GM21723 (cell line): ENCODE measurements around the gene PROSER2.
A peak's percentile ranks its signal among the peaks of the same experiment; 100 is the strongest.
"Not testable (repeated sequence)": the region's sequence is repeated elsewhere in the genome, so short reads cannot be mapped to it uniquely, and the experiment has no call there.

Experiments used
- ATAC-seq: cut with Tn5 transposase; IDR thresholded peaks from one replicate; pipeline ENCODE4 v1.9.1; 2021; ENCODE audit warnings: mild to moderate bottlenecking, moderate library complexity; ENCODE audit not compliant: unreplicated experiment

PROSER2 gene

DNA sequence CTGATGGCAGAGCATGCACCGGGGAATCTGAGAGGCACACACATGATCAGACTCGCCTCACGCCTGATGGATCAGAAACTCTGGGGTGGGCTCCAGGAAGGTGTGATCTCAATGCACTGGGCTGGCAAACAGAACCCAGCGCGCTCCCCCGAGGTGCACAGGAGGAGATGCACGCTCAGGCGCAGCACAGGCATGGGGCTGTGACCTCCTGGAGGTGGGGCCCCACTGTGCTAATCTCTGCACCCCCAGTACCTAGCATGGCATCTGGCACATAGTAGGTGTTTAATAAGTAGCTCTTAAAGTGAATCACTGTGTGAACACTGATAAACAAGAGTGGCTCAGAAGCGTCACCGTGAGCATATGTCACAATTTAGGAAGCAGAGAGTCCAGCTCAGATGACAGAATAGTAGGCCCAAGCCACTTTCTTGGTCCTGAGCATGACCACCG, 57.9 kb downstream of the PROSER2 start:
- ATAC-seq: no peak

DNA sequence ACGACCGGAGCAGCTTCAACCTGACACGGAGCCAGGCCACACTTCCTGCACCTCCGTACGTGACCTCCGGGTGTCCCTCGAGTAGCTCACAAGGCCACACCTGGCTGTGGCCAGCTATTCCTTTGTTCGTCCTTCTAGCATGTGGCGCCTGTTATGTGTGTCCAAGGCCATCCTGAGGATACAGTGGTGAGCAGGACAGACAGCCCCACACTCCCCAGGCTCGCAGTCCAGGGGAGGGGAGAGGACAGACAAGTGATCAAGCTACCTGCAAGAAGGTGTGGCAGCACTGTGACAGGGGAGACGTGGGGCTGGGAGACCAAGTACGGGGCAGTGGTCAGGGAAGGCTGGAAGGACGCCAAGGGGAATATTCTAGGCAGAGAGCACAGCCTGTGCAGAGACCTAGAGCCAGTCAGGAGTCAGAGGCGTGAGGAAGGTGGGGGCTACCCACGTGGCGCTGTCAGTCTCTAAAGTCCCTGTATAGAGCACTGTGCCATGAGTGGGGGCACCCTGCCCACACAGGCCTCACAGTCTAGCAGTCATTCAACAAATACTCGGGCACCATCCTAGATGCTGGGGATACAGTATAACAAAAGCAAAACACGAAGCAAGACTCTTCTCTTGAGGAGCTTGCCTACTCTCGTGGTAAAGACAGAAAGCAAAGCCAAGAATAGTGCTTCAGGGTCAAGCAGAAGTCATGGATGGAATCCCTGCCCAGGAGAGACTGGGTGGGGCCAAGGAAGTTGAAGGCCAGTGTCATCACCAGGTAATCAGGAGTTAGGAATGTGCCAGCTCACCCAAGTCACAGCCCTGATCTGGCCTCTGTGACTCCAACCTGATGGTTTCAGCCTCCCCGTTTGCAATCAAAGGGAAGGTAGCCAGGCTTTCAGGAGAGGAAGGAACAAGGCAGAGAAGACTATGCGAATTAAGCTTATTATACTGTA, 58.6 kb downstream of the PROSER2 start:
- ATAC-seq: no peak

DNA sequence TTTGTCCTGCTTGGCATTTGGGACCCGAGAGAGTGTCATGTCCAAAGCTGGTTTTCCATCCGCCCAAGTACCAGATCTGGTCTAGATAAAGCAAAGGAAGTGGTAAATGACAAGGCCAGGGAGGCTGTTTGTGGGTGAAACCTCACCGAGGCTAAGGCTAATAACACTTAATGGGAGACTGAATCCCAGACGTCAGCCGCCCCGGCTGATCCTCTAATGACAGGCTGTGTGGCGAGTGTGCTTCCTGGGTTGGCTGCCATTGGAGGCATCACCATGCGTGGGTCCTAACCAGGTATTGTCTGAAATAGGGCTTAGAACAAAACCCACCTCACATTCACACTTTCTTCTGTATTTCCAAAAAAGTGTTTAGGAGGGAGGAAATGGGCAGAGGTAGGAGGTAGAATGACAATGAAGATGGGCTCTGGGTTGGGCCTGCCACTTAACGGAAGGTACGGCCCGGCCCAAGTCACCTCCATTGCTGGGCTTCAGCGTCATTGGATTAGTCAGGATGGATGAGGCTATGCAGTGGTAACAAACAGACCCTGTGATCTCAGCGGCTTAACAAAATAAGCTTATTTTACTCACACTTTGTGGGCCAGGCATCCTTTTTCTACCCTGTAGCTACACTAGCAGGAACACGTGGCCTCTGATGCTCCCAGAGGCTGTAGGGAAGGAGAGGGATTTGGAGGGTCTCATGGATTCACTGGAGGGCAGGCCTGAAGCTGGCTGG, 59.7 kb downstream of the PROSER2 start:
- no peak for ATAC-seq

DNA sequence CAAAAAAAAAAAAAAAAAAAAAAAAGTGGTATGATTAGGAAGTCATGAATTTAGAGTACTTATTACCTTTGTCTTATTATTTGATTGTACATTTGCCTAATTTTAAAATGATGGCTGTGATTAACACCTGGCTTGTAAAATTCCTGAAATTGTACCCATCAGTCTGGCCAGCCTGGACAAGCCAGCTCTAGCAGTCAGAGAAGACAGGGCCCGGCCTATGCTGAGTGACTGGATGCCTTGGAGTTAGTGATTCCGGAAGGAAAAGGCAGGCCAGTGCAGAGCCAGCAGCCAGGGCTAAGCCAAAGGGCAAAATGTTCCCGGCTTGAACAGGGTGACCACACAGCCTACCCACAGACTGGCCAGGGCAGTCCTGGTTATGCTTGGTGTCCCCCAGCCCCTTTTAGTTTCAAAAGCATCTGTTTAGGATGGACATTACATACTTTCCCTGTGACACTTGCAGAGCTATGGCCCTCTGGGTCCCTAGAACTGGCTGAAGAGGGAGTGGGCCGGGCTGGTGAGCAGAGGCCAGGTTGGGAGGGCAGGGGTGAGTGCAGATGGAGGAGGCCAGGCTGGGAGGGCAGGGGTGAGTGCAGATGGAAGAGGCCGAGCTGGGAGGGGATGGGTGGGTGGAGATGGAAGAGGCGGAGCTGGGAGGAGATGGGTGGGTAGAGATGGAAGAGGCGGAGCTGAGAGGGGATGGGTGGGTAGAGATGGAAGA, 61.7 kb downstream of the PROSER2 start:
- ATAC-seq: no peak

DNA sequence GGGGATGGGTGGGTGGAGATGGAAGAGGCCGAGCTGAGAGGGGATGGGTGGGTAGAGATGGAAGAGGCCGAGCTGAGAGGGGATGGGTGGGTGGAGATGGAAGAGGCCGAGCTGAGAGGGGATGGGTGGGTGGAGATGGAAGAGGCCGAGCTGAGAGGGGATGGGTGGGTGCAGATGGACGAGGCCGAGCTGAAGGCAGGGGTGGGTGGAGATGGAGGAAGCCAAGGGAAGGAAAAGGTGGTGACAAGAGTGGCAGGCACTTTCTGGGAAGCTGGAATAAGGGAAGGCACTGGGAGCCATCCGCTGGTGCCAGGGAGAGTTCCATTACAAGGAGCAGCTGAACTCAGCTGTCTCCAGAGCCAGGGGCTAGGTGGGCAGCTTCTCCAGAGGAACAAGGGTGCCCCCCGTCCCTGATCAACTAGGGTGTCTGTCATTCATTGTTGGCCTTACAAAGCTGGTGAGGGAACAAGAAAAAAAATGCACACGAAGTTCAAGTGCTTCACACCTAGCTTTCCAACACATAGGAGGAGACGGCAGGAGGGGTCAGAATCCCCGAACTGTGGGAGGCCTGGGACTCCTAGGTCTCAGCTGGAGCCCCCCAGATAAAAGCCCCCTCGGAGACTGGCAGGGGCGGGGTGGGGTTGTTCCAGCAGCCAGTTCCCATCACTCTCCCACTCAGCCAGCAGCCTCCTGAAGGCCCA, 62.4 kb downstream of the PROSER2 start:
- no peak for ATAC-seq

DNA sequence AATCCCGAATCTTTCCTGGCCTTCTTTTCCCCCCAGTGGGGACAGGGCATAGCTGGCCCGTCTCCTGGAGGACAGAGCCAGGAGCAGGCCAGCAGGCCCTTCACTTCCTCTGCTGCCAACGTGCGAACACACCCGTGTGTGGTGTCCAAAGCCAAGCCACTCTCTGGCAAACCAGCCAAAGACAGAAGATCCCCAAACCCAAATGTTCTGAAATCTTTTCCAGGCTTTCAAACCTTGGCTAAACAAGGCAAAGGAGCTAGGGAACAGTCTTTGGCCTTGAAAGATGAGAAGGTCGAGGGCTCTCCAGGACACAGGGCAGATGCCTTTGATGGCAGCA, 63.0 kb downstream of the PROSER2 start:
- ATAC-seq: no peak

DNA sequence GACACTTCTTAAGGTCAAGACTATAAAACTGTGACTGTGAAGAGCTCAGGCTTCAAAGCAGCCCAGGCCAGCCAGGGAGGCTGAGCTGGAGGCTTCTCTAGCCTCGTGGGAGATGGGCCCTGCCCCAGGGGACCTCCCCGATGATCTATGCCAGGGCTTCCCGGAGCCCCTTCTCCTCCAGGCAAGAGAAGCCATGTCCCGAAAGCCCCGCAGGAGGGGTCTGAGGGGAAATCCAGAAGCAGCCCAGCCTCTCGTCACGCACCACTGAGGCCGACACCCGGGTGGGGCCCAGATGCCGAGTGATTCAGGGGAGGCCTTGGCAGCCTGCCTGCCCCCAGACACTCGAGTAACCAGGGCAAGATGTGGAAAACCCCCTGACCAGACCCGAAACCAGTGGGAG, 63.7 kb downstream of the PROSER2 start:
- peak; percentile 72 for ATAC-seq

DNA sequence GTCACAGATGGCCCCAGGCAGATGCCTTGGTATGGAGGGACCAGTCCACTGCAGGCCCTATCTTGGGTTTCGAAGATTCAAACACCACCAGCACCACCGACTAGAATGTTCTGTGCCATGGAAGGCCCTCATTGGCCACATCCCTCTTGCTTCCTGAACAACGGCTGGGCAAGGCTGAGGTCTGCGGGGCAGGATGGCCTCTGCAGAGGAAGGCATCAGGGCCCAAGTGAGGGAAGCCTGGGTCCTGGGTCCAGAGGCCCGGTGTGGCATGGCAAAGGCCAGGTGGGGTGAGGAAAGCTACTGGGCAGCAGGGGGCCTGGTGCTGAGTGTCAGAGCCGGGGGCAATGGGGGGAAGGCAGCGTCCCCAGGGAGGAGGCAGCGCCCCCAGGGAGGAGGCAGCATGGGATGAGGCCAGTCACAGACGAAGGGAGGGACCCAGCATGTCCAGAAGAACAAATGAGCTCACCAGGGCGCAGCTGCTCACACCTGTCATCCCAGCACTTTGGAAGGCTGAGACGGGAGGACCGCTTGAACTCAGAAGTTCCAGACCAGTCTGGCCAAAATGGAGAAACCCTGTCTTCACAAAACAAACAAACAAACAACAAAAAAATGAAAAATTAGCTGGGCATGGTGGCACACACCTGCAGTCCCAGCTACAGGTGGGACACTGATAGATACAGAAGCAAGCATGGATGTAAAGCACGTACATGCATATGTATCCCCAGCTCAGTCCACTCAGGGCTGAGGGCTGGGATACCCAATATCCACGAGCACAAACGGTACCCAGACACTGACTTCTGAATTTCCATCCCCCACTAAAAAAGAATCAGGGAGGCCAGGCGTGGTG, 64.4 kb downstream of the PROSER2 start:
- ATAC-seq: no peak

DNA sequence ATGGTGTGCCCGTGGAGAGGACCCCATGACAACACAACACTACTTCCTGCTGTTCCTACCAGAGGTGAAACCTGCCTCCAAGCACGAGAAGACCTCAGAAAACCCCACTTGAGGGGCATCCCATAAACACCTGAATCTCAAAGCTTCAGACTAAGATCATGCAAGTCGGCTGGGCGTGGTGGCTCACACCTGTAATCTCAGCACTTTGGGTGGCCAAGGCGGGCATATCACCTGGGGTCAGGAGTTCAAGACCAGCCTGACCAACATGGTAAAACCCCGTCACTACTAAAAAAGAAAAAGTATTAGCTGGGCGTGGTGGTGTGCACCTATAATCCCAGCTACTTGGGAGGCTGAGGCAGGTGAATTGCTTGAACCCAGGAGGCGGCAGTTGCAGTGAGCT, 66.1 kb downstream of the PROSER2 start:
- ATAC-seq: not testable (repeated sequence)

DNA sequence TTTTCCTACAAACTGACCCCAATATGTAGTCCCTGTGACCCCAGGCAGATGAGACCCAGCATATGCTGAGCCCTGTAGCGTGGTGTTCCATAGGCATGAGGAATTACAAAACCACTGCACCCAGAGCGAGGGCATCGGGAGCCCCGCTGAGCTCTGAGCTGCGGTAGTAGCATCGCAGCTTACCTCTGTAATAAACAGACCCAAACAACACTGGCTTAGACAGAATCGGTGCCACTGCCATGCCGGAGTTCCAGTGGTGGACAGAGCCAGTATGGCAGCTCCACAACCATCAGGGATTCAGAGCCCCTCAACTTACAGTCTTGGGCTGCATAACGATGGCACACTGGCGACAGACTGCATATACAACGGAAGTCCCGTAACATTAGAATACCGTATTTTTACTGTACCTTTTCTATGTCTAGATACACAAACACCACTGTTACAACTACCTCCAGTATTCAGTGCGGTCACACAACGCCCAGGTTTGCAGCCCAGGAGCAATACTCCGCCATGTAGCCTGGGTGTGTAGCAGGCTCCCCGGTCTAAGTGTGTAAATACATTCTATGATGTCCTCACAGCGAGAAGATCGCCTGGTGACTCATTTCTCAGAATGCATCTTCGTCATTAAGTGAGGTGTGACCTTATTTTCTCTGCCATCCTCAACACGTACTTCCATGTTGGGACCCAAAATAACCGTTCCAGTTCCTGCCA, 68.8 kb downstream of the PROSER2 start:
- no peak for ATAC-seq

DNA sequence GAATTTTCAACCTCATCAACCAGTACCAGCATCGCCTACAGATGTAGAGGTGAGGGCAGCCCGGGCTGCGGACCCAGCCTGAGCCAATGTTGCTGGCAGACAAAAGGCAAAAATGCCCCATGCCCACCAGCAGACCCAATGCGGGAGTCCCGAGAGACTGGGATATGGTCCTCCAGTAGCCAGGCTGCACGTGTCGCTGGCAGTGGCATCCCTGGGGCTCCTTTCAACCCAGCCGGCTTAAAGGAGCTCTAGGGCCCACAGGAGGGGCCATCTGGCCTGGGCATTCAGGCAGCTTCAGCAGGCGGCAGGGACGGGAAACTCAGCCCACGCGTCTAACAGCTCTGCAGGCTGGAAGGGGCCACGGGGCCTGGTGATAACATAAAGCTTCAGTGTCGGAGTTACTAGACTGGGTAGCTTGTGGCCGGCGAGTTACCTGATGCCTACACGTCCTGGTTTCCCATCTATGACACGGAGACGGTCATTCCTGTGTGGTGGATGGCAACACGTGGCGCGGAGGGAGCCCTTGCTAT, 70.7 kb downstream of the PROSER2 start:
- ATAC-seq: no peak

DNA sequence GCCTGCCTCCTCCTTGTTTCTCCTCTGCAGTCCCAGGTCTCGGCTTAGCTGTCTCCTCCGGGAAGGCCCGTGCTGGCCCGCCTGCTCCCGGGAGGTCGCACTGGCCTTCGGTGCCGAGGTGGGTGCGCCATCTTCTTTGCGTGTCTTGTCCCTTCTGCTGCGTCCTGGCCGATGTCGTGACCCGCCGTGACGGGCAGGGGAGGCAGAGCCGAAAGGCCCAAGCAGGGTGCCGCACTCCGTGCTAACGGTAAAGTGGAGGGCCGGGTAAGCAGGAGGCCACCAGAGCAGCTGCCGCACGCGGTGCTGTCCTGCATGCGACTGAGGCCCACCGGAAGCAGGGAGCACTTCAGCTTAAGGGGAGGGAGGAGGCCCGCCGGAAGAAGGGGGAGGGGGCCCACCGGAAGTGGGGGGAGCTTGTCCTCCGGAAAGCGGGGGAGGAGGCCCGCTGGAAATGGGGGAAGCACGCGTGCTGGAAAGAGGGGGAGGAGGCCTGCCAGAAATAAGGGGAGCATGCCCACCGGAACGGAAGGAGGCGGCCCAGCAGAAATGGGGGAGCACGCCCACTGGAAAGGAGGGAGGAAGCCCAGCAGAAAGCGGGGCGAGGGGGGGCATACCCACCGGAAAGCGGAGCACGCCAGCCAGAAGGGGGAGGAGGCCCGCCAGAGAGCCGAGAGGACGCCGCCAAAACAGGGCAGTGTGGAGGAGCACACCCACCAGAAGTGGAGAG, 71.4 kb downstream of the PROSER2 start:
- no peak for ATAC-seq

DNA sequence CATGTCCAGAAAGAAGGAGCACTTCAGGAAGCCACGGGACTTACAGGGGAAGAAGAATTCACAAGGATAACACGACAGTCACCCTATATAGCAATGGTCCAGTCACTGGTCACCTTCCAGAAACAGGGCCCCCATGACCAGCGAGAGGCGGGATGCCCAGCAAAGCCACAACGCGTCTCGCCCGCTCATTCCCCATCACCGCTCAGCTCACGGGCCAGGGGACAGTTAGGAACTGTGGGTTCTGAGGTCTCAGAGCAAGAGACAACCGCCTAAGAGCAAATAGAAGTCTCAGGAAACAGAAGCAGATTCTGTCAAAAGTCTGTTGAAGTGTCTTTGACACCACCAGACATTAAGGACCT, 71.9 kb downstream of the PROSER2 start:
- ATAC-seq: no peak

DNA sequence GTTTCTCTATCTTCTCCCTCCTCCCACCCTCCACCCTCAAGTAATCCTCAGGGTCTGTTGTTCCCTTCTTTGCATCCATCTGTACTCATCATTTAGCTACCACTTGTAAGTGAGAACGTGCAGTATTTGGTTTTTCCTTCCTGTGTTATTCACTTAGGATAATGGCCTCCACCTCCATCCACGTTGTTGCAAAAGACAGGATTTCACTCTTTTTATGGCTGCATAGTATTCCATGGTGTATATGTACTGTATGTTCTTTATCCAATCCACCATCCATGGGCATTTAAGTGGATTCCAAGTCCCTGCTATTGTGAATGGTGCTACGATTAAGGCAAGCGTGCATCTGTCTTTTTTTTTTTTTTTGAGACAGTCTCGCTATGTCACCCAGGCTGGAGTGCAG, 72.4 kb downstream of the PROSER2 start:
- no peak for ATAC-seq

DNA sequence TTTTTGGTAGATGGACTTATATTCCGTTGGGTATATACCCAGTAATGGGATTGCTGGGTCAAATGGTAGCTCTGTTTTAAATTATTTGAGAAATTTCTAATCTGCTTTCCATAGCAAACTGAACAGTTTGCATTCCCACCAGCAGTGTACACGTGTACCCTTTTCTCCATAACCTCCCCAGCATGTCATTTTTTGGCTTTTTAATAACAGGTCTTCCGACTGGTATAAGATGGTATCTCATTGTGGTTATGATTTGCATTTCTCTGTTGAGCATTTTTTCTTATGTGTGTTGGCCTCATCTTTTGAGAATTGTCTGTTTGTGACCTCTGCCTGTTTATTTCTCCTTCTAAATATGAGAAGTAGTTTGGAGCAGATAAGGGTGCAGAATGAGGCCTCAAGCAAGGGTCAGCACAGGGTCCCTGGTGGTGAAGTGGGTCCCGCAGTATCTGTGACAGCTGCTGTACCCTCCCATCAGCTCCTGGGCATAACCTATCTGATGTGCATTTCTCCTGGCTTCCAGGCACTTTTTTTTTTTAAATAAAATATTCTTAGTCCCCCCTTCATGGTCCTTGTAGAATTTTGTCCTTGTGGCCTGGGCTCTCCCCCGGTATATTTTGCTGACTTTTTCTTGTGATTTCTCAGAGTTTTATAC, 73.5 kb downstream of the PROSER2 start:
- no peak for ATAC-seq

DNA sequence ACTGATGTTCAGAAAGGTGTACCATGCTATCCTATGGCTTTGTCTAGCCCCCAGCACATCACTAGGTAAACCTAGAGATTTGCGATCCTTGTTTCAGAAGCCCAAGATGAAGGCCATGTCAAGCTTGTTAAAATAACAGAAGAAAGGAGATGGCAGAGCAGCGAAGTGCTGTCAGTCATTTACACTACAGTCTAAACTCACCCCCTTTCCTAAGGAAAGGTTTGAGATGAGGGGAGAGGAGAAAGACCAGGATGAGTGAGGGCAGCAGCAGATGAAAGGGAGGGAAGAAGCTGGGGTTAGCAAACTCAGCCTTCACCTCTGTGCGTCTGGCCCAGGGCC, 74.8 kb downstream of the PROSER2 start:
- no peak for ATAC-seq

DNA sequence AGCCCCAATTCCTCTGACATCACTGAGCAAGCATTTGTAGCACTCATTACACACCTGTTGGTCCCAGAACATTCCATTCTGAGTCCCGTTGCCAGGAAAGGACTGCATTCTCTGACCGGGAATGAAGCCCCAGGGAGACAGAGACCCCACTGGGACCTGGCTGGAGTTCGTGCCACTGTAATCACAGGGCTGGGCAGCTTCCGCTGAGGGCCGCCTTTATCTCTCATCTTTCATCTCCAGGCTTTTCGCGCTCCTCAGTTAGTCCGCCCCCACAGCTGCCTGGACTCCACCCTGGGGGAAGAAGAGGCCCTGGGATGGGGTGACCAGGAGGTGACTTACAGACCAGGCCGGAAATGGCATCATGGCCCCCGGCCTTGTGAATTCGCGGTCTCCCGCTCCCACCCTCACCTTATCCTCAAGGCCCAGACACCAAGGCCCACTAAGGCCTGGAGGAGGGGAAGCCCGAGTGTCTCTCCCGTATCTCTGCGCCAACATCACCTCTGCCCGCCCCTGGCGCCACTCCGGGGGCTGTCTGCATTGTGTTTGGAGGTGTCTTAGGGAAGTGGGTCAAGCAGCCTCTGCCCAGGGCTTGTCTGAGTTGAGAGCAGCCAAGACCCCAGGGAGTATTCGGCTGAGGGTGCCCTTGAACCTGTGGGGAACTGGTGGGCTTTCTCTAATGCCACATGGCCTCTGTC, 75.4 kb downstream of the PROSER2 start:
- ATAC-seq: no peak
